Measurements from ENCODE around the gene KDELR3. TPM values are rescaled to one million over a fixed set of nuclear protein-coding genes. Genes with fewer than 3 reads are reported as not detected.

Gene KDELR3
- total RNA-seq, 1 donor from 2014 or later = 5.1 TPM

DNA sequence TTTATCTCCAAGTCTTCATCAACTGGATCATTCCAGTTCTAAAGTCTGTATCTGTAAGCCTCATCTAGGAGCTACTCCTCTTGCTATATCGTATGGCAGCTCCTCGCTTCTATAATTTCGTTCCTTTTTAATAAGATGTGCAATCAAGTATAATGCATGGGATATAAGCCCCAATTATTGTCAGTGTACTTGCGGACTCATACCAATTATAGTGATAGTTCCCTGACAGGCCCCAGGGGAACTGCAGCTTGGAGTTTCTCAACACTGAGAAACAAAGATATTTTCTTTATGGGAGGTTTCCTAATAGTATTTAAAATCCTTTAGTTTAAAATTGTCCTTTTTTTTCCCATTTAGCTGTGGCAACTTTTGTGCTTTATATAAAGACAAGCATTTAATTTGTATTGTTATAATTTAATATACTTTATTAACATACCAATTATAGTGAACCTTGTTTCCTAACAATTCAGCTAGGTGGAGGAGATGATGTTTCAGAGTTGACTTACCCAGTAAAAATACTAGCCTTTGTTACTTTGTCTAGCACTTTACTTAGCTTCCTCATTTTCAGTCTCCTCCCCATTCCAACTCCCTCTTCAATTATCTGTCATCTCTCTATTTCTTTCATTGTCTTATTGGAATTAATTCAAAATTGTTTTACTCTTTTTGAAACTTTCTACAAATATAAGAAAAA lies 63.5 kb downstream of the KDELR3 start:
- Mint-ChIP-seq H3K4me1 (peaks cover 5% of the 10 kb centered on the region), H3K27me3 (ENCODE audit: low read depth) (no peaks in the 10 kb centered on the region), H3K4me3 (no peak overlapping the region), H3K9me3 (no peaks in the 10 kb centered on the region), H3K27ac (ENCODE audit: unreplicated experiment) (no peak overlapping the region), H3K36me3 (ENCODE audit: low read depth) (no peaks in the 10 kb centered on the region)
- no peak for DNase-seq (ENCODE audit: low read depth, low spot score)
- TF ChIP-seq, protein P1, sequence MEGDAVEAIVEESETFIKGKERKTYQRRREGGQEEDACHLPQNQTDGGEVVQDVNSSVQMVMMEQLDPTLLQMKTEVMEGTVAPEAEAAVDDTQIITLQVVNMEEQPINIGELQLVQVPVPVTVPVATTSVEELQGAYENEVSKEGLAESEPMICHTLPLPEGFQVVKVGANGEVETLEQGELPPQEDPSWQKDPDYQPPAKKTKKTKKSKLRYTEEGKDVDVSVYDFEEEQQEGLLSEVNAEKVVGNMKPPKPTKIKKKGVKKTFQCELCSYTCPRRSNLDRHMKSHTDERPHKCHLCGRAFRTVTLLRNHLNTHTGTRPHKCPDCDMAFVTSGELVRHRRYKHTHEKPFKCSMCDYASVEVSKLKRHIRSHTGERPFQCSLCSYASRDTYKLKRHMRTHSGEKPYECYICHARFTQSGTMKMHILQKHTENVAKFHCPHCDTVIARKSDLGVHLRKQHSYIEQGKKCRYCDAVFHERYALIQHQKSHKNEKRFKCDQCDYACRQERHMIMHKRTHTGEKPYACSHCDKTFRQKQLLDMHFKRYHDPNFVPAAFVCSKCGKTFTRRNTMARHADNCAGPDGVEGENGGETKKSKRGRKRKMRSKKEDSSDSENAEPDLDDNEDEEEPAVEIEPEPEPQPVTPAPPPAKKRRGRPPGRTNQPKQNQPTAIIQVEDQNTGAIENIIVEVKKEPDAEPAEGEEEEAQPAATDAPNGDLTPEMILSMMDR (conservative IDR thresholded peaks at IDR 0.05) = no peak

Other genes with a start within 250 kb of the KDELR3 start
- gene TMEM184B, start 195.1 kb upstream of the KDELR3 start, total RNA-seq = 58.3 and 60.3 TPM in 2 replicates
- 243 and 250 TPM in 2 replicates for gene CSNK1E, start 150.7 kb upstream of the KDELR3 start, total RNA-seq
- 4.0 and 4.4 TPM in 2 replicates for gene KCNJ4, start 12.9 kb upstream of the KDELR3 start, total RNA-seq
- 485 and 500 TPM in 2 replicates for gene DDX17, start 38.2 kb downstream of the KDELR3 start, total RNA-seq
- gene DMC1, start 102.1 kb downstream of the KDELR3 start, total RNA-seq = 8.1 and 9.0 TPM in 2 replicates
- 7.3 and 7.8 TPM in 2 replicates for gene FAM227A, start 188.3 kb downstream of the KDELR3 start, total RNA-seq
- 39.1 and 39.4 TPM in 2 replicates for gene CBY1, start 188.5 kb downstream of the KDELR3 start, total RNA-seq
- 105 and 107 TPM in 2 replicates for gene TOMM22, start 213.9 kb downstream of the KDELR3 start, total RNA-seq
- gene JOSD1, start 232.8 kb downstream of the KDELR3 start, total RNA-seq = 50.5 and 51.8 TPM in 2 replicates
- 73.3 and 75.6 TPM in 2 replicates for gene GTPBP1, start 237.8 kb downstream of the KDELR3 start, total RNA-seq